Endothelial cell (in vitro differentiated cells): ENCODE data around the gene USP25. TPM values are rescaled to one million over a fixed set of nuclear protein-coding genes. Genes with fewer than 3 reads are reported as not detected.

Source experiments
- DNase-seq: peaks from one replicate; pipeline ENCODE4 v3.0.0; 2021; ENCODE audit warnings: low spot score
- H3K27ac Mint-ChIP-seq: one replicate; pipeline ENCODE4 v1.8.0; 2021; ENCODE audit warnings: mixed read lengths, inconsistent platforms; ENCODE audit not compliant: unreplicated experiment
- H3K27me3 Mint-ChIP-seq: one replicate; pipeline ENCODE4 v1.8.0; 2021; ENCODE audit warnings: mild to moderate bottlenecking, moderate library complexity, mixed read lengths, inconsistent platforms; ENCODE audit not compliant: unreplicated experiment
- H3K36me3 Mint-ChIP-seq: one replicate; pipeline ENCODE4 v1.8.0; 2021; ENCODE audit warnings: mild to moderate bottlenecking, low read depth, mixed read lengths, inconsistent platforms; ENCODE audit not compliant: unreplicated experiment
- H3K4me1 Mint-ChIP-seq: one replicate; pipeline ENCODE4 v1.8.0; 2021; ENCODE audit warnings: mild to moderate bottlenecking, mixed read lengths, inconsistent platforms; ENCODE audit not compliant: unreplicated experiment
- H3K4me3 Mint-ChIP-seq: one replicate; pipeline ENCODE4 v1.8.0; 2021; ENCODE audit warnings: mild to moderate bottlenecking, mixed read lengths, inconsistent platforms; ENCODE audit not compliant: unreplicated experiment
- H3K9me3 Mint-ChIP-seq: one replicate; pipeline ENCODE4 v1.8.0; 2021; ENCODE audit warnings: mixed read lengths, inconsistent platforms; ENCODE audit not compliant: unreplicated experiment
- CTCF ChIP-seq: fragments of 200-600 bp; sonication (generic); IDR thresholded peaks from one replicate; pipeline ENCODE4 v1.5.0; 2021; ENCODE audit warnings: antibody characterized with exemption; ENCODE audit not compliant: unreplicated experiment
- total RNA-seq: library from RNA; stranded (reverse); fragmentation: NEBNext Ultra II Directional; extraction: Animal tissue kit (Norgen Biotek cat#: 25700); gene quantifications from one replicate; pipeline ENCODE4 v1.2.1, GENCODE V29; 2021; ENCODE audit not compliant: unreplicated experiment

USP25 gene
- total RNA-seq, 1 donor from 2014 or later = 38.0 TPM

- no peak for TF ChIP-seq CTCF
- H3K4me1 Mint-ChIP-seq = peaks cover 21% of the 10 kb centered on the region
- no peaks in the 10 kb centered on the region for H3K9me3 Mint-ChIP-seq
- no peaks in the 10 kb centered on the region for H3K36me3 Mint-ChIP-seq
- no peaks in the 10 kb centered on the region for H3K27me3 Mint-ChIP-seq
- no peak overlapping the region for H3K4me3 Mint-ChIP-seq
- H3K27ac Mint-ChIP-seq = no peak overlapping the region
- no peak for DNase-seq
Observed at GRCh38 chr21:15768045-15768601, 38.3 kb downstream of the USP25 start.

- no peak for DNase-seq
- TF ChIP-seq CTCF = no peak
- Mint-ChIP-seq H3K27ac (no peak overlapping the region), H3K9me3 (no peaks in the 10 kb centered on the region), H3K4me3 (no peak overlapping the region), H3K27me3 (no peaks in the 10 kb centered on the region), H3K4me1 (peaks cover 22% of the 10 kb centered on the region), H3K36me3 (no peaks in the 10 kb centered on the region)
Observed at GRCh38 chr21:15768853-15769252, 39.1 kb downstream of the USP25 start.

GRCh38 chr21:15771311-15771710 is 41.5 kb downstream of the USP25 start:
- Mint-ChIP-seq H3K9me3 (no peaks in the 10 kb centered on the region), H3K27me3 (no peaks in the 10 kb centered on the region), H3K4me1 (peaks cover 32% of the 10 kb centered on the region), H3K27ac (no peak overlapping the region), H3K36me3 (no peaks in the 10 kb centered on the region), H3K4me3 (no peak overlapping the region)
- TF ChIP-seq CTCF = no peak
- DNase-seq = no peak

- Mint-ChIP-seq H3K27ac (no peak overlapping the region), H3K4me3 (no peak overlapping the region), H3K36me3 (no peaks in the 10 kb centered on the region), H3K4me1 (peaks cover 26% of the 10 kb centered on the region), H3K27me3 (no peaks in the 10 kb centered on the region), H3K9me3 (no peaks in the 10 kb centered on the region)
- no peak for TF ChIP-seq CTCF
- no peak for DNase-seq
Observed at GRCh38 chr21:15772654-15773053, 42.9 kb downstream of the USP25 start.

GRCh38 chr21:15774590-15774989 is 44.8 kb downstream of the USP25 start:
- Mint-ChIP-seq H3K27me3 (no peaks in the 10 kb centered on the region), H3K9me3 (no peaks in the 10 kb centered on the region), H3K27ac (no peak overlapping the region), H3K36me3 (no peaks in the 10 kb centered on the region), H3K4me1 (peaks cover 25% of the 10 kb centered on the region), H3K4me3 (no peak overlapping the region)
- DNase-seq = no peak
- no peak for TF ChIP-seq CTCF
